ENCODE data around the gene REG3G.

Gene REG3G

GRCh38 chr2:79025421-79025820, at the start of gene REG3G:
REG3G (plus strand) TSS chr2:79025702; CDS start chr2:79026094, 392 bp downstream.
- DNase-seq: no peak

DNA sequence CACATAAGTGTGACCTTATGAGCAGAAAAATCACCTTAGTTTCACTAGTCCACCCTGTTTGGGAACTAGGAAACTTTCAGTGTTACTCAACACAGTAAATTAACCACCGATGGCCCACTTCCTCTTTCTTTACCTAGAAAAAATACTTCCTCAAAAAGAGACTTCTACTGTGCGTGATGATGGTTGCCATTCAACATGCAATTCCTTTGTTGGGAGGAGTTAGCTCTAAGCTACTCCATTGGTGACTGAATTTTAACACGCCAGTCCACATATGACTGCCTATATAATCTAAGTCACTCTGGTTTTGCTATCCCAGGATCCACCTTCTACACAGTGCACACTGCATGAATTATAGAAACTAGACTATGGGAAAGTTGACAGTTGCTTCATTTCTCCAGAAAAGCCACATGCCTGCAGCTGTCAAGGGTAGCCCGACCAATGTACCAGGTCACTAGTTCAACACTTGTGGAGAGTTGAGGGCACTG, 47.8 kb upstream of the REG3G start:
- no peak for DNase-seq

DNA sequence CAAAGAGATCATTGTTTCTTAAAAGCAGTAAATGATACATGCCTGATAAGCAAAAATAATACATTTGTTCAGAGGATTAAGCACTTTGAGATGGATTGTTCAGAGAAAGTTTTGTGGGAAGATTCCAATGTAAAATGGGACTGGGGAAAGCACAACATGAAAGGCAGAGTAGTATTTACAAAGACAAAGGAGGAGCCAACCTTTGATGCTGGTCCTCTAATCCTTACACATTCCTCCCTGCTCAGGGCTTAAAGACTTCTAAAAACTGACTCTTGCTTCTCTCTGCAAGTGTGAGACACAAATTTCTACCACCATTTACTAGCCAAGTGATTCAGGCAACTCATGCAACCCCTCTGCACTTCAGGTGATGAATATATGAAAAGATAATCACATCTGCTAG, 47.2 kb upstream of the REG3G start:
- DNase-seq: no peak

DNA sequence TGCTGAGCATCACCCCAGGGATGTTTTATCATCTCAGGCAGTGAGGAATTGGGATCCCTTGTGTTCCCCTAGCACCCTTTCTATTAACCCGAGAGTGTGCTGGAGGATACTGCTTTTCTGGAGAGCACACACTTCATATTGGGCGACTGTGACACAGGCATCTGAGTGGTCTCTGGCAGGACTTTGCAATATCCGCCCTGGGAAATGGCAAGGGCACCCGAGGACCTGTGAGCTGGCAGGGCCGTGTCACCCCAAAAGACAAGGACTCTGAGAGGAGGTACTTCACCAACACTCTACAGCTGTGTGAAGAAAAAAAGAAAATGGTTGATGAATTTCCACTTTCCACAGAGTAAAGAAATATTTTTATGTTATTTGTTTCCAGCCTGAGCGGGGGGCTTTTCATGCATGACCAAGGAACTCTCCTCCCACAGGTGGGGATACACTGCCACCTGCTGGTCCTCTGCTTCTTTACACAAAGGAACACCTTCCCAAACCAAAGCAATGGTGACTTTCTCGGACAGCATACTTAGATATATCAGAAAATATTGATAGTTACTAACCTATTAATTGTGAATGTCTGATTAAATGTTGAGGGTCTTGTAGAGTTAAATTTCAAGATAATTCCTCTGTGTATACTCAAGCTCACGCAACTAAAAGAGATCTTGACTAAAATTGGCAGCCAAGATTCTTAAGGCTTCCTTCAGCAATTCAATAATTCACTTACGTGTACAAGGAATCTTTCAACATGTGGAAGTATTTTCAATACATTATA, 45.9 kb upstream of the REG3G start:
- DNase-seq: no peak

GRCh38 chr2:78980152-78980465, 45.4 kb upstream of the REG3G start:
- DNase-seq: no peak

- no peak for DNase-seq
Observed at GRCh38 chr2:78980871-78981270, 44.6 kb upstream of the REG3G start.

DNA sequence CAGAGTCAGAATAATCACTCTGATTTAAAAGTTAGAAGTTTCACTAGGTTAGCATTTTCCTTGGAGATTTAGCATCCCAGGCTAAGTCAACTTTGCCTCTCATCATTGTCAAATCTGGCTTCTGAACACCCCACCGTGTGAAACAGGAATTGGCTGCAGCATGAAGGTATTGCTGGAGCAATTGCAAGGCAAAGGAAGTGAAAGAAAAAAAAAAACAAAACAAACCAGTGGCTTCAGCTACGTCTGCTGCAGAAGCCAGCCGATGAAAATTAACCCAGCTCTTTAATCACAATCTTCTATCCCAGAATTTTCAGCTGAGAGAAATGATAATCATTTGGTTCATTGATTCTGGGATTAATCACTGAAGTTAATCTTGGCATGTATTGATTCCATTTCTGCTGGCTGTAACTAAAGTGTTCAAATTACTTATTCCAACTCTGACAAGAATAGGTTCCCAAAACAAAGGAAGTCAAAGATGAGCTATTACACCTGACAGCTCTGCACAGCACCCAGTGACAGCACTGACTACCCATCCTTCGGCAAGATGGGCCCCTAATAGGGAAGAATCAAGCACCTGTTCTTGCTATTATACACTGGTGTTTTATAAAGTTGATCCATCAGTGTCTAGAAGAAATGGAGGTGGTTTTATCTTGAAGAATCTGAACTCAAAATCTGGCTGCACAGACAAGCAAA, 42.7 kb upstream of the REG3G start:
- DNase-seq: no peak

- DNase-seq: no peak
Observed at GRCh38 chr2:78984386-78984785, 41.1 kb upstream of the REG3G start.

- DNase-seq: no peak
Observed at GRCh38 chr2:78985558-78985957, 39.9 kb upstream of the REG3G start.

DNA sequence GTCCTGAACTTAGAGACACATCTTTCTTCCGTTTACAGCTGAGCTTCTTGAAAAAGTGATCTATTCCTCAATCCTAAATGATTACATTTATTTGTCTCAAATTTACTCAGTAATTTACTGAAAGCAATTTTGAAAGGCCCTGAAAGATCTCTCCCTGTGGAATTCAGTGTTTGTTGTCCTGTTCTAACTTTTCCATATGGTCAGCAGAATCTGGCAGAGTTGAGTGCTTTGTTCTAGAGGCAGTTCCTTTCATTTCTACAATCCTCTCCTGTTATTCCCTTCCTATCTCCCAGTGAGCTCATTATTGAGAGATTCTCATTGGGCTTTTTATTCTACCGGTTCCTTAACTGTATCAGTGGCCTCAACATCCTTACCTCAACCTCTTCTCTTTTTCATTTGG, 36.5 kb upstream of the REG3G start:
- DNase-seq: no peak

DNA sequence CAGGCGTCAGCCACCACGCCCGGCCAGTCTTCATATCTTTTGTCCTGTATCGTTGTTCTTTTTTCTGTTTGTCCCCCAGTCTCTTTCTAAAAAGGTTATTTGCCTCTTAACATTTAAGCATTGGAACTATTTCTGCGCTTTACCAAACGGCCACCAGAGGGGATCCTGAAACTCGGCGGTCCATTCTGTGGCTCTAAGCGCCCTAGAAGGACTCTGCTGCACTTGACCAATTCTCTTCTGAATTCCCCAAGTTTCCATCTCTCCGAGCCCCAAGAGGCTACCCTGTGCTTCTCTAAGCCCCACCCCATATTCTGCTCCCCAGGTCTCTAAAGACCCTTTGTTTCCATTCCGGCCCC, 33.1 kb upstream of the REG3G start:
- DNase-seq: no peak

GRCh38 chr2:78992807-78993517, 32.5 kb upstream of the REG3G start:
- no peak for DNase-seq

DNA sequence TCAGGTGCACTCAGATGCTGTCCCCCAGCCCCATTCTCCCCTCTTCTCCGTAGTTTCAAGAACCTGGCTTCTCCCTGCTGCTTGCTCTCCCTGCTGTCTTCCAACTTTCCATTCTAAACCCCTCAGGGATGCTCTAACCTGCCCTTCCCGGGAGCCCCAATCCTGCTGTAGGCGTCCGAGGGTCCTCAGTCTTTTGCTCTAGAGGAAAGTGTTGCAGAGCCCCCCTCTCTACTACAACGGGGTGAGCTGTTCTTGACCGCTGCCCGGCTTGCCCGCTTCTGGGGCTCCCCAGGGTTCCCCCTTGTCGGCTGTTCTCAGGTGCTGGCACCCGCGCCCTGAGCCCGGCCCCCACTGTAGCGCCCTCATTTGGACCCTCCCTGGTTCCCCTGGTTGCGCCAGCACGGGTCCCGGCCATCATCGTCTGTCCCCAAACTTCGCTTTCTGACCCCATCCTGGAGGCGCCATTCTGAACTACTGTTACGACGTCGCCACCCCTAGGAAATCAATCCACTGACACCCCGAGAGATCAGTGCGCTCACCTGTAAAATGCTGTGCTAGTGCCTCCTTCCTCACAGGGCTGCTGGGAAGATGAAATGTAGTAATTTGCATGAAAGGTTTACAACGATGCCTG, 31.9 kb upstream of the REG3G start:
- no peak for DNase-seq

GRCh38 chr2:78994789-78995188, 30.7 kb upstream of the REG3G start:
- DNase-seq: no peak

DNA sequence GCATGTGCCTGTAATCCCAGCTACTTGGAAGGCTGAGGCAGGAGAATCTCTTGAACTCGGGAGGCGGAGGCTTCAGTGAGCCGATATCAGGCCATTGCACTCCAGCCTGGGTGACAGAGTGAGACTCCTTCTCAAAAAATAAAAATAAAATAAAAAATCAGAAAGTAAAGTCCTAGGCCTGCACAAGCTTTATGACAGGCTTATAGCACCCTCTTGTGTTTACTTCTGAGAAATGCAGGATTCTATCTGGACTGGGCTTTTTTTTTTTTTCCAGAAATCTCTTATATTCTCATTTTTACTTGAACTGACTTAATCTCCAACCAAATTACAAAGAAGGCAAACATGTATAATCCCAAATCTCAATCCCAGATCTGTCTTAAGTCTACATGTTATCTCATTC, 26.1 kb upstream of the REG3G start:
- DNase-seq: no peak

DNA sequence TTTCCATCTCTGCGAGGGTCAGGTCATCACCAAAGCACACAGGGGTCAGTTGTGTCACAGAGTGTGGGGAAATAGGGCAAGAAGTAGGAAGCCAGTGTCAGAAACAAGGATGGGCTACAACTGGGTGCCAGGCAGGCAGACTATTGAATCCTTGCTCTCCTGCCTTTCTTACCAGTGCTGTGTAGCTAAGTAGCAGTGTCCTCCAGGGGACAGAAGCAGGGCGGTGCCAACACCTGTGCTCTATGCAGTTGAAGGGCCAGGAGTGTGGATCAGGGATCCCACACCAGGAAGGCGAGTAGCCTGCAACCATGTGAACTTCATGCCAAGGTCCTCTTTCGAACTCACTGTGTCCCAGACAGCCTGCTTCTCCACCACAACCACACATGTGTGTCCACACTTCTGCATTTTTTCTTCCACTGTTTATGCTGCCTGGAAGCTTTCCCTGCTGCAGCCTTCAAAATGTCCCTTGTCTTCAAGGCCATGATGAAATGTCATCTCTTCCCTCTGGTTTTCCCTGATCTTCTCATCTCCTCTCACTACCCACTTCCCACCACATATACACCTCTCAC, 25.4 kb upstream of the REG3G start:
- DNase-seq: no peak

- DNase-seq: no peak
Observed at GRCh38 chr2:79001285-79001684, 24.2 kb upstream of the REG3G start.

DNA sequence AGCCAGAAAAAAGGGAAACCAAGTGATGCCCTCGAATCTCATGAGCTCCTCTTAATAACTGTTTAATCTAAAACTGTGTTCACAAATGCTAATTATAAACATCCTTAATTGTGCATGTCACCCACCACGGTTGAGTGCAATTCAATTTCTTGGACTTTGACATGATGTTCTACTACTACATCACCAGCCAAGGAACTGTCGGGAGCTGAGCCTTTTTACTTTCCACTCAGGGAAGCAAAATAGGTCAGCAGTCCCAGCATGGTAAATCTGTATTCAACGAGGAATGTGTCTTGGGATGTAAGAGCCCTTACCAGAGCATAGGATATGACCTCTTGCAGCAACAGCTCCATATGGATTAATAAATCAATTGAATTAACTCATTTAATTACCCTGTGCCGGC, 20.8 kb upstream of the REG3G start:
- DNase-seq: no peak

DNA sequence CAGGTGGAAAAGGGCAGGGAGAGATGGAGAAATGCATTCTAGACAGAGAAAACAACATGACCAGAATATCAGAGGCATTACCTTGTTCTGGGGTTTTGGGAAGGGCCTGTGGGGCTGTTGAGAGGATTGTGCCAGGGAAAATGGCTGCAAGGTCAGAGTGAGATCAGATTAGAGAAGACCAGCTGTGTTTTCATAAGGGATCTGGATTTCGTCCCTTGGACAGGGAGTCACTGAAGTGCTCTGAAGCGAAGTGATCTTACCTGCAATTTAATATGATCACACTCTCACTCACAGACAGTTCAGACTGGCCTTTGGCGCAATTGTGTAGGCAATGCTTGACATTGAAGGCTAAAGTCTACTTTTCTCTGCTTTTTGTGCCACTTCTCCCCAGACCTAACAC, 20.3 kb upstream of the REG3G start:
- no peak for DNase-seq

- no peak for DNase-seq
Observed at GRCh38 chr2:79009388-79009787, 16.1 kb upstream of the REG3G start.

GRCh38 chr2:79011496-79011895, 14.0 kb upstream of the REG3G start:
- no peak for DNase-seq

GRCh38 chr2:79013629-79014028, 11.9 kb upstream of the REG3G start:
- DNase-seq: no peak

DNA sequence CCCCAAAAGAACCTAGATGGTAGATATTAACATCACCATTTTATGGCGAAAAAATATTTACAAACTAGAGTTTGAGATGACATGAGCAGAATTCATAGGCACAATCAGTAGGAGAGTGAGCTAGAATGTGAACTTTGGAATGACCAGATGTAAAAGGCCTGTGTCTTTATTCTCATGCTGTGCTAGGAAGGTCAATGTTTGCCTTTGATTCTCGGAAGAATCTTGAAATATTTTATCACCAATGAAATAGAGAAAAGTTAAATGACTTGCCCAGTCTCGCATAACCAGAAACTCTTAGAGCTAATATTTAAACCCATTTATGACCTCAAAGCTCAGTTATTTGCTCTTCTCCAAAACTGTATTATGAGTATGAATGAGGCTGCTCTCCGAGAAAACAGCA, 9.2 kb upstream of the REG3G start:
- DNase-seq: no peak

All from amniotic stem cell (primary cell).